Calu3 (cell line): ENCODE results near the gene CFAP65. TPM values are rescaled to one million over a fixed set of nuclear protein-coding genes. Genes with fewer than 3 reads are reported as not detected.

Experiments
- BruUV-seq: library from RNA; stranded (reverse); fragments of 400-500 nt; replicated peaks from 2 replicates; lab custom pipeline; 2021; lab: Mats Ljungman, UMichigan
- CTCF ChIA-PET: fragments of 300-600 bp; sonication (Branson Sonifier 250); formaldehyde crosslinking; loops from one replicate; lab custom pipeline; 2022; ENCODE audit warnings: antibody characterized with exemption; lab: Charles Lee
- DNase-seq: peaks from one replicate; pipeline ENCODE4 v3.0.0; 2022
- H3K27ac Mint-ChIP-seq: one replicate; pipeline ENCODE4 v1.8.0; 2022; ENCODE audit warnings: mixed read lengths; ENCODE audit not compliant: unreplicated experiment
- H3K27me3 Mint-ChIP-seq: one replicate; pipeline ENCODE4 v1.8.0; 2022; ENCODE audit warnings: mixed read lengths; ENCODE audit not compliant: unreplicated experiment
- H3K36me3 Mint-ChIP-seq: one replicate; pipeline ENCODE4 v1.8.0; 2022; ENCODE audit warnings: mild to moderate bottlenecking, moderate library complexity, mixed read lengths; ENCODE audit not compliant: insufficient read depth, unreplicated experiment
- H3K4me1 Mint-ChIP-seq: one replicate; pipeline ENCODE4 v1.8.0; 2022; ENCODE audit warnings: mild to moderate bottlenecking, low read depth, mixed read lengths; ENCODE audit not compliant: unreplicated experiment
- H3K4me3 Mint-ChIP-seq: one replicate; pipeline ENCODE4 v1.8.0; 2022; ENCODE audit warnings: mild to moderate bottlenecking, low read depth, moderate library complexity, mixed read lengths; ENCODE audit not compliant: unreplicated experiment
- H3K9me3 Mint-ChIP-seq: one replicate; pipeline ENCODE4 v1.8.0; 2022; ENCODE audit warnings: low read depth, mixed read lengths; ENCODE audit not compliant: unreplicated experiment
- CTCF ChIP-seq: fragments of 200-600 bp; IDR thresholded peaks from one replicate; pipeline ENCODE4 v1.8.0; 2022; ENCODE audit warnings: antibody characterized with exemption; ENCODE audit not compliant: unreplicated experiment
- intact Hi-C: fragments of 100-400 bp; cut with micrococcal nuclease; formaldehyde crosslinking; loops from one replicate; pipeline ENCODE4 v1.10.0; 2022; ENCODE audit not compliant: unreplicated experiment
- total RNA-seq: library from RNA; stranded (reverse); gene quantifications from 2 replicates; pipeline ENCODE4 v1.2.3, GENCODE V29; 2022

Gene CFAP65
- total RNA-seq, 1 experiment from 2014 or later = 0.68 TPM

- no peaks in the 10 kb centered on the region for H3K9me3 Mint-ChIP-seq
- CTCF ChIA-PET = interaction anchor here (1.7 kb wide), 1 partner anchor 9 kb away, joined by 7 read pairs; no protein-coding TSS in a partner anchor
- no peak for DNase-seq
- TF ChIP-seq CTCF = no peak
- H3K36me3 Mint-ChIP-seq = no peaks in the 10 kb centered on the region
- no peaks in the 10 kb centered on the region for H3K4me1 Mint-ChIP-seq
- no peak overlapping the region for H3K27ac Mint-ChIP-seq
- intact Hi-C loops = no loop called here
- peaks cover 42% of the 10 kb centered on the region for H3K27me3 Mint-ChIP-seq
- no peak overlapping the region for H3K4me3 Mint-ChIP-seq
- no TSS peak for BruUV-seq
Measured at GRCh38 chr2:219019436-219019835, 21.9 kb downstream of the CFAP65 start.

- CTCF ChIA-PET = interaction anchor here (1.7 kb wide), 1 partner anchor 9 kb away, joined by 7 read pairs; no protein-coding TSS in a partner anchor
- Mint-ChIP-seq H3K9me3 (no peaks in the 10 kb centered on the region), H3K27me3 (peaks cover 49% of the 10 kb centered on the region), H3K4me1 (no peaks in the 10 kb centered on the region), H3K36me3 (no peaks in the 10 kb centered on the region), H3K27ac (no peak overlapping the region), H3K4me3 (no peak overlapping the region)
- intact Hi-C loops = no loop called here
- DNase-seq = no peak
- no TSS peak for BruUV-seq
- TF ChIP-seq CTCF = no peak
Measured at GRCh38 chr2:219018726-219019125, 22.6 kb downstream of the CFAP65 start.

GRCh38 chr2:219018286-219018685, 23.0 kb downstream of the CFAP65 start:
- TF ChIP-seq CTCF = no peak
- H3K4me3 Mint-ChIP-seq = no peak overlapping the region
- no TSS peak for BruUV-seq
- CTCF ChIA-PET = no interaction called here
- intact Hi-C loops = no loop called here
- H3K36me3 Mint-ChIP-seq = no peaks in the 10 kb centered on the region
- peaks cover 54% of the 10 kb centered on the region for H3K27me3 Mint-ChIP-seq
- H3K9me3 Mint-ChIP-seq = no peaks in the 10 kb centered on the region
- no peak overlapping the region for H3K27ac Mint-ChIP-seq
- no peak for DNase-seq
- H3K4me1 Mint-ChIP-seq = no peaks in the 10 kb centered on the region

GRCh38 chr2:219017201-219017931, 23.9 kb downstream of the CFAP65 start:
- BruUV-seq = no TSS peak
- no peak for TF ChIP-seq CTCF
- CTCF ChIA-PET = no interaction called here
- Mint-ChIP-seq H3K36me3 (no peaks in the 10 kb centered on the region), H3K27me3 (peaks cover 63% of the 10 kb centered on the region), H3K4me3 (no peak overlapping the region), H3K4me1 (no peaks in the 10 kb centered on the region), H3K9me3 (no peaks in the 10 kb centered on the region), H3K27ac (no peak overlapping the region)
- intact Hi-C loops = no loop called here
- DNase-seq = no peak
